Cortex of kidney (tissue), 1 donor: ENCODE data around the gene PDAP1.
"Not testable (repeated sequence)": the region's sequence is repeated elsewhere in the genome, so short reads cannot be mapped to it uniquely, and the experiment has no call there.

Source experiments
- DNase-seq: peaks from one replicate; lab custom pipeline; 2025; lab: John Stamatoyannopoulos, UW

The PDAP1 gene

GRCh38 chr7:99350641-99351040, 57.8 kb downstream of the PDAP1 start:
- DNase-seq: not testable (repeated sequence)
